HEK293 (cell line): ENCODE results near the gene MPV17.

ENCODE experiments used
- GLIS2 ChIP-seq: fragments of 450-650 bp; formaldehyde crosslinking; IDR thresholded peaks from 2 replicates; pipeline ENCODE4 v1.5.1; 2016; ENCODE audit warnings: missing biosample characterization, missing genetic modification characterization
- MEIS1 ChIP-seq: sonication (generic); formaldehyde crosslinking; IDR thresholded peaks from 2 replicates; pipeline ENCODE4 v1.8.1; 2022; ENCODE audit warnings: missing genetic modification reagents, mild to moderate bottlenecking, borderline replicate concordance
- PRDM4 ChIP-seq: fragments of 450-650 bp; formaldehyde crosslinking; IDR thresholded peaks from 2 replicates; pipeline ENCODE4 v1.5.1; 2017; ENCODE audit warnings: missing biosample characterization, missing genetic modification characterization
- TRIM28 ChIP-seq: IDR thresholded peaks from 2 replicates; pipeline ENCODE4 v1.6.1; 2011; ENCODE audit warnings: low read length, control low read depth, borderline replicate concordance
- WT1 ChIP-seq: fragments of 450-650 bp; formaldehyde crosslinking; IDR thresholded peaks from 2 replicates; pipeline ENCODE4 v1.5.1; 2016; ENCODE audit warnings: missing biosample characterization, missing genetic modification characterization
- YY1 ChIP-seq: fragments of 450-650 bp; formaldehyde crosslinking; IDR thresholded peaks from 2 replicates; pipeline ENCODE4 v1.5.1; 2018; ENCODE audit warnings: missing biosample characterization, missing genetic modification characterization
- ZBTB26 ChIP-seq: fragments of 450-650 bp; formaldehyde crosslinking; optimal IDR thresholded peaks from 2 replicates; pipeline ENCODE3; 2016; ENCODE audit warnings: missing biosample characterization, mild to moderate bottlenecking, missing genetic modification characterization
- ZFP41 ChIP-seq: fragments of 450-650 bp; formaldehyde crosslinking; IDR thresholded peaks from 2 replicates; pipeline ENCODE4 v1.5.1; 2016; ENCODE audit warnings: missing biosample characterization, missing genetic modification characterization, borderline replicate concordance
- ZNF114 ChIP-seq: fragments of 450-650 bp; formaldehyde crosslinking; IDR thresholded peaks from 2 replicates; pipeline ENCODE4 v1.5.0; 2017; ENCODE audit warnings: missing biosample characterization, missing genetic modification characterization
- ZNF157 ChIP-seq: fragments of 450-650 bp; formaldehyde crosslinking; IDR thresholded peaks from 2 replicates; pipeline ENCODE4 v1.5.1; 2016; ENCODE audit warnings: missing biosample characterization, missing genetic modification characterization
- ZNF19 ChIP-seq: fragments of 450-650 bp; formaldehyde crosslinking; IDR thresholded peaks from 2 replicates; pipeline ENCODE4; 2016; ENCODE audit warnings: missing biosample characterization, missing genetic modification characterization, low read depth
- ZNF202 ChIP-seq: fragments of 450-650 bp; formaldehyde crosslinking; IDR thresholded peaks from 2 replicates; pipeline ENCODE4 v1.5.1; 2016; ENCODE audit warnings: missing biosample characterization, missing genetic modification characterization, borderline replicate concordance
- ZNF239 ChIP-seq: fragments of 450-650 bp; formaldehyde crosslinking; IDR thresholded peaks from 2 replicates; pipeline ENCODE4 v1.5.1; 2016; ENCODE audit warnings: missing biosample characterization, missing genetic modification characterization
- ZNF280C ChIP-seq: fragments of 450-650 bp; formaldehyde crosslinking; IDR thresholded peaks from 2 replicates; pipeline ENCODE4 v1.5.1; 2016; ENCODE audit warnings: missing biosample characterization, missing genetic modification characterization
- ZNF335 ChIP-seq: fragments of 450-650 bp; formaldehyde crosslinking; conservative IDR thresholded peaks from 2 replicates; pipeline ENCODE4 v1.5.1; 2016; ENCODE audit warnings: missing biosample characterization, missing genetic modification characterization
- ZNF391 ChIP-seq: fragments of 450-650 bp; formaldehyde crosslinking; IDR thresholded peaks from 2 replicates; pipeline ENCODE4 v1.5.1; 2016; ENCODE audit warnings: low read depth, missing biosample characterization, missing genetic modification characterization, borderline replicate concordance
- ZNF394 ChIP-seq: fragments of 450-650 bp; formaldehyde crosslinking; IDR thresholded peaks from 2 replicates; pipeline ENCODE4 v1.5.1; 2016; ENCODE audit warnings: missing biosample characterization, missing genetic modification characterization, mild to moderate bottlenecking, moderate library complexity, borderline replicate concordance
- ZNF433 ChIP-seq: fragments of 450-650 bp; formaldehyde crosslinking; IDR thresholded peaks from 2 replicates; pipeline ENCODE4 v1.5.1; 2016; ENCODE audit warnings: missing biosample characterization, missing genetic modification characterization, low read depth
- ZNF510 ChIP-seq: fragments of 450-650 bp; formaldehyde crosslinking; IDR thresholded peaks from 2 replicates; pipeline ENCODE4 v1.5.1; 2018; ENCODE audit warnings: mild to moderate bottlenecking, missing genetic modification characterization, missing biosample characterization; ENCODE audit not compliant: insufficient replicate concordance
- ZNF530 ChIP-seq: fragments of 450-650 bp; formaldehyde crosslinking; IDR thresholded peaks from 2 replicates; pipeline ENCODE4 v1.5.1; 2016; ENCODE audit warnings: low read depth, missing biosample characterization, missing genetic modification characterization
- ZNF596 ChIP-seq: fragments of 450-650 bp; IDR thresholded peaks from 2 replicates; pipeline ENCODE4 v1.5.0; 2018; ENCODE audit warnings: missing biosample characterization, mild to moderate bottlenecking, missing genetic modification characterization, moderate library complexity
- ZNF600 ChIP-seq: fragments of 450-650 bp; formaldehyde crosslinking; IDR thresholded peaks from 2 replicates; pipeline ENCODE4 v1.5.1; 2016; ENCODE audit warnings: missing biosample characterization, missing genetic modification characterization
- ZNF610 ChIP-seq: fragments of 450-650 bp; formaldehyde crosslinking; IDR thresholded peaks from 2 replicates; pipeline ENCODE4 v1.5.1; 2016; ENCODE audit warnings: missing biosample characterization, missing genetic modification characterization, borderline replicate concordance
- ZNF707 ChIP-seq: fragments of 450-650 bp; formaldehyde crosslinking; IDR thresholded peaks from 2 replicates; pipeline ENCODE4 v1.5.1; 2016; ENCODE audit warnings: missing biosample characterization, missing genetic modification characterization
- ZNF747 ChIP-seq: fragments of 450-650 bp; formaldehyde crosslinking; IDR thresholded peaks from 2 replicates; pipeline ENCODE4 v1.5.1; 2016; ENCODE audit warnings: missing biosample characterization, missing genetic modification characterization
- ZNF76 ChIP-seq: fragments of 450-650 bp; formaldehyde crosslinking; IDR thresholded peaks from 2 replicates; pipeline ENCODE4; 2016; ENCODE audit warnings: low read depth, missing biosample characterization, missing genetic modification characterization, borderline replicate concordance
- ZNF792 ChIP-seq: fragments of 450-650 bp; formaldehyde crosslinking; IDR thresholded peaks from 2 replicates; pipeline ENCODE4 v1.5.1; 2016; ENCODE audit warnings: missing biosample characterization, missing genetic modification characterization
- ZSCAN23 ChIP-seq: fragments of 450-650 bp; formaldehyde crosslinking; IDR thresholded peaks from 2 replicates; pipeline ENCODE4 v1.5.1; 2016; ENCODE audit warnings: missing biosample characterization, missing genetic modification characterization
- TF ChIP-seq, protein P1 (sequence below): fragments of 450-650 bp; formaldehyde crosslinking; IDR thresholded peaks from 2 replicates; pipeline ENCODE4 v1.5.1; 2016; ENCODE audit warnings: missing biosample characterization, missing genetic modification characterization

Gene MPV17

DNA sequence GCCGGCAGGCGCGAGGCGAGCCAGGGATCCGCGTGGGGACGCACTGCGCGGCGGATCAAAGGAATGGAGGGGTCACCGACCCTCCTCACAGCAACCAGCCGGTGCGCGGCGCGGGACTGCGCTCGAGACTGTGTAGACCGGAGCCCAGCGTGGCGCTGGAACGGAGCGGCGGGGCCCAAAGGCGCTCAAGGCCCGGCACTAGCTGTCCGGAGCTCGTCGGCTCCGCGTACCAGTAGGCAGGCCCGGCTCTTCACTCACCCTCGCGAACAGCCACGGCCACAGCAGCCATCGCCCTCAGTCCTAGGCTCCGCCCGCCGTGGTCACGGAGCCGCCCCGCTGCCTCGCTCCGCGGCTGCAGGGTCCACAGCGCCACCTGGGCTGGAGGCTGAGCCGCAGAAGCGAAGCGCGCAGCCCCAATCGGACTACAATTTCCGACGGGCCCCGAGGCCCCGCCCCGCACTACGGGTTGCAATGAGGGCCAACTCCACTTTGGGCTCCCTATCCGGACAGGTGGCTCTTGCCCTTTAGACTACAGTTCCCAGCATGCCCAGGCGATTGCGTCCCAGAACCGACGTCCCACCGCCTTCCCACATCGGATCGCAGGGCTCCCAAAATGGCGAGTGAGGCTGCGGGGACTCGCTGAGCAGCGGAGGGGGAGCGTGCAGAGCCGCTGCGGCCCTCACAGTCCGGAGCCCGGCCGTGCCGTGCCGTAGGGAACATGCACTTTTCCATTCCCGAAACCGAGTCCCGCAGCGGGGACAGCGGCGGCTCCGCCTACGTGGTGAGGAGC, 47.3 kb upstream of the MPV17 start, which contains the start of the genes EIF2B4 and SNX17 (continued):
- TF ChIP-seq ZNF510 (tag by site-specific recombination) (no peak), ZNF114 (tag by site-specific recombination) (no peak), ZSCAN23 (0 out of 2 replicates have a peak, but pooled peaks have one; percentile 38), GLIS2 (tag by site-specific recombination) (peak; percentile 70), MEIS1 (CRISPR knock-in tag) (no peak), ZNF596 (tag by site-specific recombination) (no peak), ZNF202 (no peak), ZNF747 (tag by site-specific recombination) (no peak), YY1 (tag by site-specific recombination) (peak; percentile 89), ZNF610 (tag by site-specific recombination) (peak; percentile 21; the same call in 1 of the 2 replicates), TRIM28 (peak; percentile 58; the same call in 1 of the 2 replicates), ZNF394 (tag by site-specific recombination) (peak; percentile 69; the same call in 1 of the 2 replicates), ZNF433 (tag by site-specific recombination) (no peak), ZNF707 (tag by site-specific recombination) (no peak), ZNF530 (tag by site-specific recombination) (no peak), PRDM4 (tag by site-specific recombination) (0 out of 2 replicates have a peak, but pooled peaks have one; percentile 39), ZNF335 (tag by site-specific recombination) (peak; percentile 71), ZNF239 (tag by site-specific recombination) (no peak), ZNF19 (tag by site-specific recombination) (no peak), ZNF157 (tag by site-specific recombination) (no peak), ZFP41 (tag by site-specific recombination) (no peak), WT1 (tag by site-specific recombination) (0 out of 2 replicates have a peak, but pooled peaks have one; percentile 12), ZNF76 (tag by site-specific recombination) (peak; percentile 99), ZNF600 (tag by site-specific recombination) (peak; percentile 60; the same call in 1 of the 2 replicates), ZBTB26 (peak; percentile 94), ZNF792 (tag by site-specific recombination) (peak; percentile 79; the same call in 1 of the 2 replicates), ZNF391 (tag by site-specific recombination) (peak; percentile 33; the same call in 1 of the 2 replicates), ZNF280C (tag by site-specific recombination) (no peak)
- TF ChIP-seq, protein P1, sequence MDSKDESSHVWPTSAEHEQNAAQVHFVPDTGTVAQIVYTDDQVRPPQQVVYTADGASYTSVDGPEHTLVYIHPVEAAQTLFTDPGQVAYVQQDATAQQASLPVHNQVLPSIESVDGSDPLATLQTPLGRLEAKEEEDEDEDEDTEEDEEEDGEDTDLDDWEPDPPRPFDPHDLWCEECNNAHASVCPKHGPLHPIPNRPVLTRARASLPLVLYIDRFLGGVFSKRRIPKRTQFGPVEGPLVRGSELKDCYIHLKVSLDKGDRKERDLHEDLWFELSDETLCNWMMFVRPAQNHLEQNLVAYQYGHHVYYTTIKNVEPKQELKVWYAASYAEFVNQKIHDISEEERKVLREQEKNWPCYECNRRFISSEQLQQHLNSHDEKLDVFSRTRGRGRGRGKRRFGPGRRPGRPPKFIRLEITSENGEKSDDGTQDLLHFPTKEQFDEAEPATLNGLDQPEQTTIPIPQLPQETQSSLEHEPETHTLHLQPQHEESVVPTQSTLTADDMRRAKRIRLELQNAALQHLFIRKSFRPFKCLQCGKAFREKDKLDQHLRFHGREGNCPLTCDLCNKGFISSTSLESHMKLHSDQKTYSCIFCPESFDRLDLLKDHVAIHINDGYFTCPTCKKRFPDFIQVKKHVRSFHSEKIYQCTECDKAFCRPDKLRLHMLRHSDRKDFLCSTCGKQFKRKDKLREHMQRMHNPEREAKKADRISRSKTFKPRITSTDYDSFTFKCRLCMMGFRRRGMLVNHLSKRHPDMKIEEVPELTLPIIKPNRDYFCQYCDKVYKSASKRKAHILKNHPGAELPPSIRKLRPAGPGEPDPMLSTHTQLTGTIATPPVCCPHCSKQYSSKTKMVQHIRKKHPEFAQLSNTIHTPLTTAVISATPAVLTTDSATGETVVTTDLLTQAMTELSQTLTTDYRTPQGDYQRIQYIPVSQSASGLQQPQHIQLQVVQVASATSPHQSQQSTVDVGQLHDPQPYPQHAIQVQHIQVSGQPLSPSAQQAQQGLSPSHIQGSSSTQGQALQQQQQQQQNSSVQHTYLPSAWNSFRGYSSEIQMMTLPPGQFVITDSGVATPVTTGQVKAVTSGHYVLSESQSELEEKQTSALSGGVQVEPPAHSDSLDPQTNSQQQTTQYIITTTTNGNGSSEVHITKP, result peak; percentile 44
